Chondrocyte (in vitro differentiated cells): ENCODE data around the gene TMEM125. TPM values are rescaled to one million over a fixed set of nuclear protein-coding genes. Genes with fewer than 3 reads are reported as not detected.

Source experiments
- DNase-seq: peaks from one replicate; pipeline ENCODE4 v3.0.0; 2021; ENCODE audit warnings: mixed read lengths, low spot score
- H3K27ac Mint-ChIP-seq: one replicate; pipeline ENCODE4 v1.8.0; 2021; ENCODE audit warnings: mild to moderate bottlenecking, moderate library complexity, mixed read lengths; ENCODE audit not compliant: unreplicated experiment
- H3K27me3 Mint-ChIP-seq: 2 replicates; pipeline ENCODE4 v1.8.0; 2021; ENCODE audit warnings: low read depth, mixed read lengths
- H3K36me3 Mint-ChIP-seq: 2 replicates; pipeline ENCODE4 v1.8.0; 2021; ENCODE audit warnings: low read depth, mixed read lengths
- H3K4me1 Mint-ChIP-seq: 2 replicates; pipeline ENCODE4 v1.8.0; 2021; ENCODE audit warnings: low read depth, mild to moderate bottlenecking, mixed read lengths
- H3K4me3 Mint-ChIP-seq: one replicate; pipeline ENCODE4 v1.8.0; 2021; ENCODE audit warnings: mild to moderate bottlenecking, moderate library complexity, mixed read lengths; ENCODE audit not compliant: unreplicated experiment
- H3K9me3 Mint-ChIP-seq: 2 replicates; pipeline ENCODE4 v1.8.0; 2021; ENCODE audit warnings: low read depth, mixed read lengths
- CTCF ChIP-seq: fragments of 200-600 bp; sonication (generic); IDR thresholded peaks from 2 replicates; pipeline ENCODE4 v1.5.0; 2021; ENCODE audit warnings: antibody characterized with exemption, mild to moderate bottlenecking, moderate library complexity
- total RNA-seq: library from RNA; stranded (reverse); gene quantifications from 3 replicates; pipeline ENCODE4 v1.2.1, GENCODE V29; 2021

TMEM125 gene
- total RNA-seq, 1 donor from 2014 or later: not detected

- DNase-seq: peak; percentile 61
- Mint-ChIP-seq H3K4me3 (no peak overlapping the region), H3K27me3 (peaks cover 10% of the 10 kb centered on the region), H3K27ac (no peak overlapping the region), H3K36me3 (no peaks in the 10 kb centered on the region), H3K9me3 (no peaks in the 10 kb centered on the region), H3K4me1 (no peaks in the 10 kb centered on the region)
- no peak for TF ChIP-seq CTCF
These were observed 16.3 kb downstream of the TMEM125 start for GRCh38 chr1:43286115-43286514.

- no peak for TF ChIP-seq CTCF
- H3K27me3 Mint-ChIP-seq: peaks cover 10% of the 10 kb centered on the region
- H3K9me3 Mint-ChIP-seq: no peaks in the 10 kb centered on the region
- no peaks in the 10 kb centered on the region for H3K36me3 Mint-ChIP-seq
- H3K27ac Mint-ChIP-seq: no peak overlapping the region
- no peaks in the 10 kb centered on the region for H3K4me1 Mint-ChIP-seq
- peak; percentile 14 for DNase-seq
- H3K4me3 Mint-ChIP-seq: no peak overlapping the region
These were observed 16.8 kb downstream of the TMEM125 start for GRCh38 chr1:43286533-43286932.

- Mint-ChIP-seq H3K27ac (no peak overlapping the region), H3K9me3 (no peaks in the 10 kb centered on the region), H3K4me3 (no peak overlapping the region), H3K4me1 (peaks cover 3% of the 10 kb centered on the region), H3K27me3 (peaks cover 10% of the 10 kb centered on the region), H3K36me3 (no peaks in the 10 kb centered on the region)
- DNase-seq: peak; percentile 26
- no peak for TF ChIP-seq CTCF
These were observed 18.4 kb downstream of the TMEM125 start for GRCh38 chr1:43288058-43288784.

GRCh38 chr1:43288785-43289706 is 19.3 kb downstream of the TMEM125 start:
- Mint-ChIP-seq H3K27me3 (peaks cover 10% of the 10 kb centered on the region), H3K4me1 (peaks cover 6% of the 10 kb centered on the region), H3K4me3 (no peak overlapping the region), H3K27ac (no peak overlapping the region), H3K9me3 (no peaks in the 10 kb centered on the region), H3K36me3 (no peaks in the 10 kb centered on the region)
- DNase-seq: peak; percentile 43
- no peak for TF ChIP-seq CTCF

- H3K9me3 Mint-ChIP-seq: no peaks in the 10 kb centered on the region
- H3K4me1 Mint-ChIP-seq: peaks cover 31% of the 10 kb centered on the region
- no peak overlapping the region for H3K27ac Mint-ChIP-seq
- TF ChIP-seq CTCF: no peak
- DNase-seq: no peak
- H3K27me3 Mint-ChIP-seq: peaks cover 9% of the 10 kb centered on the region
- H3K4me3 Mint-ChIP-seq: no peak overlapping the region
- H3K36me3 Mint-ChIP-seq: no peaks in the 10 kb centered on the region
These were observed 22.4 kb downstream of the TMEM125 start for GRCh38 chr1:43292216-43292615.
